MM.1S (cell line): ENCODE measurements around the gene TYW1B.
"Not testable (repeated sequence)": the region's sequence is repeated elsewhere in the genome, so short reads cannot be mapped to it uniquely, and the experiment has no call there.

Experiments used
- EZH2 ChIP-seq: fragments of 300-600 bp; sonication (generic); optimal IDR thresholded peaks from 2 replicates; pipeline ENCODE3; 2017; ENCODE audit warnings: low read depth, mild to moderate bottlenecking, antibody characterized with exemption, low read length, mixed read lengths
- EZH2phosphoT487 ChIP-seq: fragments of 300-600 bp; sonication (generic); IDR thresholded peaks from 2 replicates; pipeline ENCODE4 v1.6.1; 2018; ENCODE audit warnings: antibody characterized with exemption, low read length
- TF ChIP-seq, protein P1 (sequence below): fragments of 300-600 bp; sonication (generic); IDR thresholded peaks from 2 replicates; pipeline ENCODE4 v1.5.1; 2016; ENCODE audit warnings: antibody characterized with exemption, low read length, mixed read lengths

DNA sequence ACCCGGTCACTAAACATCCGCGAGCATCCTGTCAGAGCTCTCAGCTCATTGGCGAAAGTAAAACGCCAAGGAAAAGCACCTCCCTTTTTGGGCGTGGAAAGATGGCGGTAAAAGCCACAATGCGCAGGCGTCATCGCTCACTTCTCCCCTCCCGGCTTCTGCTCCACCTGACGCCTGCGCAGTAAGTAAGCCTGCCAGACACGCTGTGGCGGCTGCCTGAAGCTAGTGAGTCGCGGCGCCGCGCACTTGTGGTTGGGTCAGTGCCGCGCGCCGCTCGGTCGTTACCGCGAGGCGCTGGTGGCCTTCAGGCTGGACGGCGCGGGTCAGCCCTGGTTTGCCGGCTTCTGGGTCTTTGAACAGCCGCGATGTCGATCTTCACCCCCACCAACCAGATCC is 1.3 kb upstream of the TYW1B start:
- not testable (repeated sequence) for TF ChIP-seq EZH2, EZH2phosphoT487
- TF ChIP-seq, protein P1, sequence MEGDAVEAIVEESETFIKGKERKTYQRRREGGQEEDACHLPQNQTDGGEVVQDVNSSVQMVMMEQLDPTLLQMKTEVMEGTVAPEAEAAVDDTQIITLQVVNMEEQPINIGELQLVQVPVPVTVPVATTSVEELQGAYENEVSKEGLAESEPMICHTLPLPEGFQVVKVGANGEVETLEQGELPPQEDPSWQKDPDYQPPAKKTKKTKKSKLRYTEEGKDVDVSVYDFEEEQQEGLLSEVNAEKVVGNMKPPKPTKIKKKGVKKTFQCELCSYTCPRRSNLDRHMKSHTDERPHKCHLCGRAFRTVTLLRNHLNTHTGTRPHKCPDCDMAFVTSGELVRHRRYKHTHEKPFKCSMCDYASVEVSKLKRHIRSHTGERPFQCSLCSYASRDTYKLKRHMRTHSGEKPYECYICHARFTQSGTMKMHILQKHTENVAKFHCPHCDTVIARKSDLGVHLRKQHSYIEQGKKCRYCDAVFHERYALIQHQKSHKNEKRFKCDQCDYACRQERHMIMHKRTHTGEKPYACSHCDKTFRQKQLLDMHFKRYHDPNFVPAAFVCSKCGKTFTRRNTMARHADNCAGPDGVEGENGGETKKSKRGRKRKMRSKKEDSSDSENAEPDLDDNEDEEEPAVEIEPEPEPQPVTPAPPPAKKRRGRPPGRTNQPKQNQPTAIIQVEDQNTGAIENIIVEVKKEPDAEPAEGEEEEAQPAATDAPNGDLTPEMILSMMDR = not testable (repeated sequence)
